GM06990 (cell line): ENCODE measurements around the gene MGP.

Experiments used
- DNase-seq: peaks from one replicate; pipeline ENCODE4 v3.0.0-alpha.2; 2011; ENCODE audit not compliant: insufficient read length; ENCODE audit errors: extremely low read depth
- H3K27me3 ChIP-seq: replicated peaks from 2 replicates; pipeline ENCODE4 v1.6.0; 2011; ENCODE audit warnings: low read length; ENCODE audit not compliant: control insufficient read depth, insufficient read depth
- H3K36me3 ChIP-seq: 2 replicates; pipeline ENCODE4 v1.5.1; 2011; ENCODE audit warnings: low read length; ENCODE audit not compliant: control insufficient read depth, insufficient read depth
- H3K4me3 ChIP-seq: replicated peaks from 2 replicates; pipeline ENCODE4 v1.5.1; 2011; ENCODE audit warnings: low read depth, mild to moderate bottlenecking, control low read depth, low read length
- CTCF ChIP-seq: IDR thresholded peaks from 2 replicates; pipeline ENCODE4 v1.5.1; 2011; ENCODE audit warnings: low read length, control low read depth, mild to moderate bottlenecking, inconsistent platforms; ENCODE audit not compliant: insufficient read depth, poor library complexity, severe bottlenecking

The MGP gene

GRCh38 chr12:14860490-14860889, 25.2 kb downstream of the MGP start:
- no peaks in the 10 kb centered on the region for H3K27me3 ChIP-seq
- DNase-seq, result no peak
- TF ChIP-seq CTCF, result no peak
- no peaks in the 10 kb centered on the region for H3K36me3 ChIP-seq
- no peak overlapping the region for H3K4me3 ChIP-seq

GRCh38 chr12:14858513-14858912, 27.1 kb downstream of the MGP start:
- no peak for DNase-seq
- Histone ChIP-seq H3K36me3 (no peaks in the 10 kb centered on the region), H3K27me3 (no peaks in the 10 kb centered on the region), H3K4me3 (no peak overlapping the region)
- no peak for TF ChIP-seq CTCF

- Histone ChIP-seq H3K27me3 (no peaks in the 10 kb centered on the region), H3K36me3 (no peaks in the 10 kb centered on the region), H3K4me3 (no peak overlapping the region)
- DNase-seq, result no peak
- TF ChIP-seq CTCF, result no peak
These were observed 31.0 kb downstream of the MGP start for GRCh38 chr12:14854586-14855183.

GRCh38 chr12:14853961-14854360, 31.7 kb downstream of the MGP start:
- no peak for TF ChIP-seq CTCF
- DNase-seq, result no peak
- no peak overlapping the region for H3K4me3 ChIP-seq
- no peaks in the 10 kb centered on the region for H3K27me3 ChIP-seq
- no peaks in the 10 kb centered on the region for H3K36me3 ChIP-seq

GRCh38 chr12:14852880-14853279, 32.8 kb downstream of the MGP start:
- H3K4me3 ChIP-seq, result no peak overlapping the region
- H3K27me3 ChIP-seq, result no peaks in the 10 kb centered on the region
- no peak for DNase-seq
- TF ChIP-seq CTCF, result no peak
- no peaks in the 10 kb centered on the region for H3K36me3 ChIP-seq
